GM18519 (cell line): ENCODE measurements around the gene PITPNM1.

Experiments
- ATAC-seq: cut with Tn5 transposase; IDR thresholded peaks from one replicate; pipeline ENCODE4 v1.9.1; 2021; ENCODE audit warnings: mild to moderate bottlenecking, moderate library complexity; ENCODE audit not compliant: unreplicated experiment, low FRiP score

Gene PITPNM1

DNA sequence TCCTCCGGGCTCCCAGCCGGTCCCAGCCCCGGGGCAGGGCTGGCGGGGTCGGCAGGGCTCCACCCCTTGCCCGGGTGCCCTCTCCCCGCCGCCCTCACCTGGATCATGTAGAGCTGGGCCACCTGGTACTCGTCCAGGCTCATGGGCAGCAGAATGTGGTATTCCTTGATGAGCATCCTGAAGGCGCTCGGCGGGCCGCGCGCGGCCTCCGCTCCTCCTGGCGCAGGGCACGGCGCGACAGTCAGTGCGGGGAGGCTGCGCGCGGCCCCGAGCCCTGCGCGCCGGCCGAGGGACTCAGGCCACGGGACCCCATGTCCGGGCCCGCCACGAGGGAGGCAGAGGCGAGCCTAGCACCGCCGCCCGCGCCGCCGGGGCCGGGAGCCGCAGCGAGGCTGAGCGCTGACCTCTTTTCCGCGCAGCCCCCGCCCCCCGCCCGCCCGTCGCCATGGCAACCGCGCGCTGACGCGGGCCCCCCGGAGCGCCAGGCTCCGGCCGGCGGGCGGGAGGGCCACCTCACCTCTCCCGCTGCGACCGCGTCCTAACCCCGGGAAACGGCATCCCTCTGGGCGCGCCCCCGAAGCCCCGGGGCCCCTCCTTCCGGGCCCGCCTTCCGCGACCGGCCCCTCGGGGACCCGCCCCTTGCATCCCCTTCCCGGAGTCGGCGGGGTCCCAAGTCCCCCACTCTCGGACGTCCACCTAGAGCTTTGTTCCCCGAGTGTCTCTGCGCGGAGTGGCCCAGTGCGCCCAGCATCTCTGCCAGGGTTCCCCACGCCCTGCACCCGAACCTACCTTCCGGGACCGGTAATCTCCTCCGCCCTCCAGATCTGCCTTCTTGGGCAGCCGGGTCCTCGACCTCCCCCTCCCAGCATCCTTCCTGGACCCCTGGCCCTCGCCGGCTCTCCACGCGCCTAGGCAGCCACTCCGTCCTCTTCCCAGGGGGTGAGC, 886 bp downstream of the PITPNM1 start:
- no peak for ATAC-seq

DNA sequence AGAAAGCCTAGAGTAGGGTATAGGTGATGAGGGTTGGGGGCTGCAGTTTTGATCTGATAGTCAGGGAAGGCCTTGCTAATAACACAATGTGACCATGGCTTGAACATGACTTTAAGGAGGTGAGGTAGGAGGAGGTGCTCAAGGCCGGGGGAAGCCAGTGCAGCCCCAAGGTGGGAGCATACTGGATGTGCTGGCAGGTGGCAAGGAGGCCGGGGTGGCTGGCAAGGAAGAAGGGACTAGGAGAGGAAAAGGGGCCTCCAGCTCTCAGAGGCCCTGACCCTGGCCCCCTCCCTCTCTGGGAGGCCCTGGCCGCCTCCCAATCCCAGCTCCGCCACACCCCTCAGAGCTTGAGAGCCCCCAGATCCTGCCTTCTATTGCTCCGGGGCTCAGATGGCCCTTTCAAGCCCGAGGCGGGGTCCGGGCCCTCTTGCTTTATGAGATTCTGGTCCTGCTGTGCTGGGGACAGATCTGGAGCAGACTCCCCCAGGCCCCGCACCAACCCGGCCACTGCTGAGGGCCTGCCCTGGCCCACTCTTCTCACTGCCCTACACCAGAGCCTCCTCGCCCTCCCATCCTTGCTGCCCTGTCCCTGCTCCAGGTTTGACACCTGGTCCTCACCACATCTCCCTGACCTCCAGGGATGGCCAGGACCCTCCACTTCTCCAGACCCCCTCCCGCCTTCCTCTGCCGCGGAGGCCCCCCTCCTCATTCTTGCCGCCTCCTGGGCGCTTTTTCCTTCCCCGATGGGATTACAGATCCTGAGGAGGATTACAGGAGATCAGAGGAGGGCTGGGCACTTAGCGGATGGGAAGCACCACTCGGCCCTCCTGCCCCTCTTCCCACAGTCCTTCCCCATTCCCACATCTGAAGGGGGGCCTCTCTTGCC, 1.8 kb downstream of the PITPNM1 start:
- no peak for ATAC-seq

GRCh38 chr11:67502328-67502979, 2.7 kb downstream of the PITPNM1 start:
- no peak for ATAC-seq

DNA sequence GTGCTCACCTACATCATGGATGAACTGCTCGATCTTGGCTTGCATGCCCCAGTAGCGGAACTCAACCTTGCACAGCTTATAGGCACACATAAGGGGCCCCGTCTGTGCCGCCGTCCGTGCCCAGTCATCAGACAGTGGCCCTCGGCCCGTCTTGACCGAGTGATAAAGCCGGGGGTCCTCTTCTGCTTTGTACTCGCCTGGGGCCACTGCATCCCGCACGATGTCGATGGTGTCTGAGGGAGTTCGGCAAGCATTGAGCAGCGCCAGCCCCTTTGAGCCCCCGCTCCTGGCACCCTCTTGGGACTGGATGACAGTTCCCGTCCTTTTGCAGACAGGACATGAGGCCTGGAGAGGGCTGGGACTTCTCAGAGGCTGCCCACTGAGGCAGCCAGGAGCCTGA, 3.3 kb downstream of the PITPNM1 start:
- no peak for ATAC-seq

DNA sequence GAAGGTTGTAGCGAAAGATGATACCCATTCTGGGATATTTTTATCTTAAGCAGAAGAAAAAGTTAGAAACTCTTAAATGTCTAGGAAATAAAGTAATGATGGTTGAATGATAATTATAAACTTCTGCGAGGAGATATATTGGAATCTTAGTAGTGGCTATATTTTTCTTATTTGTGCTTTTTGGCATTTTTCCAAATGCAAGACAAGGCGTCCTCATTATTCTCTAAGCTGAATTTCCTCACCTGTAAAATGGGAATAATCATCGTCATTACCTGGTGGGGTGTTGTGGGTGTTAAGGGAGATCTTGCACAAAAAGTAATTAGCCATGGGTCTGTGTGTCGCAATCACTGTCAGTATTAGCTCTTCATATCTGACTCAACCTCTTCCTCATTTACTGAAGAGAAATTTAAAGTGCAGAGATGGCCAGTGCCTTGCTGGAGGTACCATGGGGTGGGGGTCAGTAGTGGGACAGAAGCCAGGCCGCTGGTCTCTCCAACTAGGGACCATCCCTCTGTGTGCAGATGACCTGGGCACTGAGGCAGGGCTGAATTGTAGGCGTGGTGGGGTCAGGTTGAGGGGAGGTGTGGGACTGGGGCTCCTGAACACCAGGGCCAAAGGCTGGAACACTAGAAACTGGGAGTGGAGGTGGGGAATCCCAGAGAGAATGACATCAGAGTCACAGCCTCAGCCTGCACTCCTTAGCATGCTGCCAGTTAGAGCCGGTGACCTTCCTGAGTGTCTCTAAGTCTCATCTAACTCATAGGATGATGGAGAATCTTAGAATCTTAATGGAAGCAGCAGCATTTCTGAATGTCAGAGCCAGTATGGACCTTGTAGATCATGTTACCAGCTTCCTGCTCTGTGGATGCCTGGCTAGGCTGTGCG, 4.1 kb downstream of the PITPNM1 start:
- ATAC-seq: no peak

DNA sequence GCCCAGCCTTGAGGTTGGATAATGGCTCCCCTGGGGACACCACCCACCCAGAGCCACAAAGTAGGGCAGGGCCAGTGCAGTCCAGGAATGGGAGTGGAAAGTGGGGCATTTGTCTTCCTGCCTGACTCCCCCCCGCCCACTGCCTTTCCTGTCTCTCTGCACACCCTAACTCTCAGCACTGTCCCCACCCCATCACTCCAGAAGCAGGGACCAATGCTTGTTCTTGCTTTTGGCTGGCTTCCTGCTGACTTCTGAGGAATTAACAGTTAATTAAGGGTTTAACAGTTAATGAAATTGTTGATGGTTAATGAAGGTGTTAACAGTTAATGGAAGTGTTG, 4.7 kb downstream of the PITPNM1 start:
- ATAC-seq: no peak

- no peak for ATAC-seq
Observed at GRCh38 chr11:67499808-67500483, 5.2 kb downstream of the PITPNM1 start.

DNA sequence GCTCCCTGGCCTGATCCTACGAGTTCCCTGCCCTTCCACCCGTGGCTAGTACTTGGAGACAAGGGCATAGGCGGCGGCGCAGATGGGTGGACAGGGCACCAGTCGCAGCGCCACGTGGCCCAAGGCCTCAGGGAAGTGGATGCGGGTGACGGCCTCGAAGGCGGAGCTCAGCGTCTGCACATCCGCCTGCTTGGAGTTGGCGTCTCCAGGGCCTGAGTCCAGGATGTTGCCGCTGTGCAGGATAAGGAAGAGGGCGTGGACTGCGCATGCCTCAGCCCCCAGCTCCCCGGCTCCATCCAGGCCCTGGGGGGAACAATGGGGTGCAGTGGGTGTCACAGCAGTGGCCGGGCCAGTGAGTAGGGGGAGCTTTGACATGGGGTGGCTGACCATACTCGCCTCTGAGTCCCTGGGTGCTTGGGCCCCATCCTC, 6.6 kb downstream of the PITPNM1 start:
- no peak for ATAC-seq

DNA sequence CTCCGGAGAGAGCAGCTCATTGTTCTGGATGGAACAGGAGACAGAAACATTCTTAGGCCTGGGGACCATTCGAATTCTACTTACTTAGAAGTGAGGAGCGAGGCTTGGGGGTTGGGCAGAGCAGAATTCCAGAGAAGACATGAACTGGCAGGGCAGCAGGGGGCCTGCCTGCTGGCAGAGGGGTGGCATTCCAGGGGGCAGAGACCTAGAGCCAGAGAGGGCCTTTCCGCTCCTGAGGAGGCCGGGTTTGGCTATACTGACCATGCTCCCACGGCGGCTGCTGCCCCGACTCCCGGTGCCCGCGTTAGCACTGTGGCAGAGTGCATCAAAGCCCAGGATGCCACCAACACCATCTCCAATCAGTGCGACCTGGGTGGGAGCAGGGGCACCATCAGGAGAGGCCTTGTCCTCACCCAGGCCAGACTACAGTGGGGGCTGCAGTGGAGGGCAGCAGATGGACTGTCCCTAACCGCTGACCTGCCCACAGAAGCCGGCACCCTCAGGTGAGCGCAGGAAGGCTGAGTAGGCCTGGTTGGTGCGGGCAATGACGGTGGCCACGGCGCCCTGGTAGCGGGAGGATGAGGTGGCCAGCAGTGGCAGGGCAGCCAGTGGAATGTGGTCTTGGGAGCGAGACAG, 7.4 kb downstream of the PITPNM1 start:
- no peak for ATAC-seq

- no peak for ATAC-seq
Observed at GRCh38 chr11:67496113-67496512, 9.1 kb downstream of the PITPNM1 start.

- ATAC-seq: no peak
Observed at GRCh38 chr11:67495234-67496005, 9.7 kb downstream of the PITPNM1 start.

DNA sequence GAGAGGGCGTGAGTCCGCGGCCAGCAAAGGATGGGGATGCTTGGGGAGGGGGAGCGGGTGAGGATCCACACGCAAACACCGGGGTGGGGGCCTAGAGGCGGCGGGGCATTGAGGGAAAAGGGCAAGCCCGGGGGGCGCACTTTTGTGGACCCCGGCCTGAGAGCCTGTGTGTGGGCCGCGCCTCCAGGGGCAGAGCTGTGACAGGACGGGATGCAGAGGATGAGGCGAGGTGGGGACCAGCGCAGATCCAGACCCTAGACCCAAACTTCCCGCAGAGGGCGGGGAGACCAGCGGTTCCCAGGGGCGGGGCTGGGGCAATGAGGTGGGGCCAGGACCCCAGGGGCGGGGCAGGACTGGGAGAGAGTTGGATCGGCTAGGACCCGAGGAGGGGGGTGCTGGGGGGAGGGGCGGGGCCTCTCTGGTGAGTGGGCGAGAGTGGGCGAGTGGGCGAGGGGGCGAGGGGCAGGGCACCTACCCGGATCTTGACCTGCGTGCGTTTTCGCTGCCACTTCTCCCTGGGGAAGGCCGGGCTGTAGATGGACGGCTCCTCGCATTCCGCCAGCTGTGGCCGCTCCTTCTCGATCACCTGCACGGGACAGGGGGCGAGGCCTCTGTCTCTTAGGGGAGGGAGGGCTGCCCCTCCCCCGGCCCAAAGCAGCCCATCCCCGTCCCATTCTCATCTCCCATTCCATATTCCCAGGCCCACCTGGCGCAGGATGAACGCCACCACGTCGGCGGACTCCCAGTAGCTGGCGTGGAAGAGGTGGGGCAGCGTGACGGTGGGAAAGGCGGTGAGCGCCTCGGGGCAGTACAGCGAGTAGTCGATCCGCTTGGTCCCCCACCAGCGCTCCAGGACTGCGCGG, 10.6 kb downstream of the PITPNM1 start:
- ATAC-seq: no peak

DNA sequence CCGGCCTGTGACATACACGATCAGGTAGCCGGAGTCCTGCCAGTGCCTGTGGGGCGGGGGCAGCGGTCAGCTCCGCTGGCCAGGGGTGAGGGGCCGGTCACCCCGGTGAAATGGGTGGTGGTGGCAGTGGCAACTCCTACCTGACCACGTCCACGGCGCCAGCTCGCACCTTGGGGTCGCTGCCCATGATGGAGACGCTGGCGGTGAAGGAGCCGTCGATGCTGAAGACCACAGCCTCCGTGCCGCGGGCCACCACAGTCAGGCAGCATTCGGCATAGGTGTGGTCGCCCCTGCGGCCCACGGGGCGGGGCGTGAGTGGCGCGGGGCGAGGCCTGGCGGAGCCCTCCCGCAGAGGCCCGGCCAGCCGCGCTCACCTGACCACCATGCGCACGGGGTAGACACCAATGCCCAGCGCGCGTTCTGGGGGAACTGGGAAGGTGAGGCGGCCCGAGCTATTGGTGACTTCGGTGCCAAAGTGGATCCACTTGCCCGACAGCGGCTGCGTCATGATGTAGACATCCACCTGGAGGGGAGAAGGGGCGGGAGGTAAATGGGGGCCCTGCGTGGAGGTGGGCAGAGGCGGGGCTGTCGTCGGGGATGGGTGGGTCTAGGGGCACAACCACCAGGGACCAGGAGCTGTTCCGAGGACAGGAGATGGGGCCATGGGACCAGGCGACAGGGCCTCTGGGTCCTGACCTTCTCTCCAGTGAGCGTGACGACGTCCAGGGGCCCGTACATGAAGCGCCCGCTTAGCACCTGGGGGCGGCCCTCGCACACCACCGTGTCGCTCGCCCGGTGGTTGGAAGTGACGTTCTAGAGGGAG, 11.4 kb downstream of the PITPNM1 start:
- no peak for ATAC-seq

- no peak for ATAC-seq
Observed at GRCh38 chr11:67492801-67493547, 12.2 kb downstream of the PITPNM1 start.

DNA sequence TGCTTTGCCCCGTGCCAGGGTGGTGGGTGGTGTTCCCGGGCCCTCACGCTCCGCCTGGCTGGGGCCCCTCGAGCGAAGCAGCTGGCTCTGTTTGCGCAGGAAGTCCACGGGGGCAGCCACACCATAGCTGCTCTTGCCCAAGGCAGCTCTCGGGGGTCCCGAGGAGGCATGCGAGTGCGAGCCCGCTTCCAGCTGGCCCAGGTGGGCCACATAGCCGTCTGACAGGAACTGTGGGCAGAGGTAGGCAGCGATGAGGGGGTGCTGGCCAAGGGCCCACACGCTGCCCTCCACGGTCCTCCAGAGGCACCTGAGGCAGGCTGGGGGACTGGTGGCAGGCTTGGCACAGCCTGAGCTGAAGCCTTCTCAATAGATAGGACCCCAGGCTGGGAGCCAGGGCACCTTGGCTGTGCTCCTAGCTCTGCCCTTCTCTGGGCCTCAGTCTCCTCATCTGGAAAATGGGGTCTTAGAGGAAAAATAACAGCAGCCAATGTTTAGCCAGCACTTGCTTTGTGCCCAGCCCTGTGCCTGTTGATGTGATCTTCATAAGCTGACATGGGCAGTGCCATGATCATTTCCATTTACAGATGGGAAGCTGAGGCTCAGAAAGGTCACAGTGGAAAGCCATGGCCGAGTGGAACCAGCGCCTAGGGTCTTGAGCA, 13.0 kb downstream of the PITPNM1 start:
- no peak for ATAC-seq
